Endometrium (tissue), 2 donors: ENCODE results near the gene GK2.

ENCODE experiments used
- FAIRE-seq: peaks from 2 replicates; lab custom pipeline; 2012; peaks lifted over from hg19 to GRCh38; lab: Jason Lieb, UNC
- donor health status: control.
- donor health status: control.

GK2 gene

DNA sequence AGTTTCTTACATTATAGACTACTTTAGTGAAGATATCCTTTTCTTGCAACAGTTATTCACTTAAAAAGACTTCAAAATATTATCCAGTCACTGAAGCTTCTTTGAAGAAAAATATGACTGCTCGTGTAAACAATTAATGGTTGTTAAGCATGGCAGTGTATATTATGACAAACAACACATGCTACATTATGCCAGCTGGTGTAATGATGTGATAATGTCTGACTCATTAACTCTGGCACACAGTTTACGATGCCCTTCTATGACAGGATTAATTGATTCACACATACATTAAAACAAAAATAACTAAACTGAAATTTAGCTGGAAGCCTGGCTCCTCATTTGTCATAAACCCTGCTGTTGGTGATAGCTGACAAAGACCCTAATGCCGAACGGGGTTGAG lies 22.4 kb downstream of the GK2 start:
- FAIRE-seq = no peak

DNA sequence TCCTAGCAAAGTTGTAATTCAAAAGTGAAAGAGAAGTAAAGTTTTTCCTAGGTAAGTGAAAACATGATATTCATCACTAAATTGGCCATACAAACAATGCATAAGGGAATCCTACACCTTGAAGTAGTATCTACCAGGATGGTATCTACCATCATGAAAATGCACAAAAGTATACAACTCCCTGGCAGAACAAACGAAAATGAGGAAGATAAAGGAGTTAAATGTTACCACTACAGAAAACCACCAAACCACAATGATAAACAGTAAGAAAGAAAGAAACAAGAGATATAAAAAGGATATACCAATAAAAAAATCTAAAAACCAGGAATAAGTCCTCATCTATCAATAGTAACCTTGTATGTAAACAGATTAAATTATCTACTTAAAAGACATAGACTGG lies 26.9 kb downstream of the GK2 start:
- FAIRE-seq = no peak

DNA sequence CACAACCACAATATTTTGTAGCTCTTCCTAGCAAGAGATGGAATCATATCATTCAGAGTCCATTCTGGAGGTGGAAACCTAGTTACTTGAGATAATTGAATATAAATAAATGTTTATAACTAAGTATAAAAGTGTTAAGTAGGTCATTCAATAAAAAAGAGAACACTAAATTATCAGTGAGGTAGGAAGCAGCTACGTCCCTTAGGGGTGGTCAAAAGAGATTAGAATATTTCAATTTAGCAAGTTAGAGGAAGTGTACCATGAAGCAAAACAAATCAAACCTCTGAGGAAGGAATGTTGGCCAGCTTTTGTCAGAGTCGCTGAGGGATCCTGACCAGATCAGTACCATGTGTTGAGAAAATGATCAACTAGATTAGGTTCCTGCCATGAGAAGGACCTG lies 38.0 kb downstream of the GK2 start:
- FAIRE-seq = no peak

DNA sequence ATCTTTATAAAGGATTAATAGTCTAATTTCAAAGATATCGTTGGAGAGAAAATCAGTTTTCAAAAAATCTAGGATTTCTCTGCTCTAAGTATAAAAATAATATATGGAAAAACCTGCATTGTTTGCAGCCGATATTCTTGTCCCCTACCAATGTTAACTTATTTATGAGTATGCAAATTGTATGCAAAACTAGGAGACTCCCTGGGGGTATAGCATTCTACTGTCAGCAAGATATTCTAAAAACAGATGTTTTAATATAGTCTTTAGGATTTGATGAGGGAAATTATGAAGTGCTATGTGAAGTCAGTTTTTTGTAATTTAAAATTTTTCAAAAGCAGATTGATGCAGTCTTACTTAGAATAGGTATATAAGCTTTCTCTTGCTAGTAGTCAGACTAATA lies 40.9 kb downstream of the GK2 start:
- no peak for FAIRE-seq

DNA sequence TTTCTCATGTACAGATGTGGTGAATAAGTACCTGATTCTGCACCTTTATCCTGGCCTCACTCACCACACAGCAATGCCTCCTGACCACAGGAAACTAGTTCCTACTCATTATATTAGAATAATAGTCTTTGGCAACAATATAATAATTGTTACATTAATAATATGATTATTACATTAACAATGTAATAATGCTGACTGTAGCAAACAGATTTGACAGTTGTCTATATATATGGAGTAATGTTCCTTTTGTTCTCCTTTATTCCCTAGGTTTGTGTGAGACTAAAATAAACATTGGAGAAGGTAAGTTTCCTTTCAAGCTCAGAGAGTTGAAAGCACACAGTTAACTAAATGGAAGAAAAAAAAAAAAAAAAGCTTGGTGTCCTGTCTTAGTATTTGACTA lies 41.6 kb downstream of the GK2 start:
- no peak for FAIRE-seq

DNA sequence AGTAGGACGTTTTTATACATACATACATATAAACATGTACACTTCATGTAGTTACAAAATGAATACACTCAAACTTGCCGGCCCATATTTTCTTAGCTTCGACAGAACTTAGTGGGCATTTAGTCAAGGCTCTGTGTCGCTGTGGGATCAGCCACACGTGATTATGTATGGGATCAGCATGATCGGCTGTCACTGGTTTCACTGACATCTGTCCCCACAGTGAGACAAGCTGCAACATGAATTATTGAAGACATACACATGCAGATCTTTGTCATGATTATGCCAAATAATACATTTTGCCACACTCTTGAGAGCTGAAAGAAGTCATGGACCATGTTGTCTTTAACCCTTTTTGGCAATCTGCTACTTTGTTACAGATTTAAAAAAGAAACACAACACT lies 44.0 kb downstream of the GK2 start:
- no peak for FAIRE-seq

DNA sequence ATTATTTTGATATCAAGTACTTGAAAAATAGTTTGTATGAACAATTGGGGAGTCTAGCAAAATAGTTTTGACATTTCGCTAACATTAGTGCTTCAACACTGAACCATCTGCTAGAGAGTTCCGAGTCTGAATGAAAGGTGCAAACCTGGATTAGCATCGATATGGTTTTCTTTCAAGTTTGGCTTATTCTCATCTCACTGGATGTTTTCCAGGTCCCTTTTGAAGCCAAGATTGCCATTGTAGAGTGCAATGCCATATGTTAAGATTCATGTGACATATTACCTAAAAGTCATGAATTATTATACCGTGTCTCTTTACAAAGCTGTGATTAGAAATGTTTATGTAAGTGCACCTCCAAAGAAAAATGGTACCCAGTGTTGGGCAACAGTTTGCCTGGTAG lies 45.4 kb downstream of the GK2 start:
- FAIRE-seq = no peak

DNA sequence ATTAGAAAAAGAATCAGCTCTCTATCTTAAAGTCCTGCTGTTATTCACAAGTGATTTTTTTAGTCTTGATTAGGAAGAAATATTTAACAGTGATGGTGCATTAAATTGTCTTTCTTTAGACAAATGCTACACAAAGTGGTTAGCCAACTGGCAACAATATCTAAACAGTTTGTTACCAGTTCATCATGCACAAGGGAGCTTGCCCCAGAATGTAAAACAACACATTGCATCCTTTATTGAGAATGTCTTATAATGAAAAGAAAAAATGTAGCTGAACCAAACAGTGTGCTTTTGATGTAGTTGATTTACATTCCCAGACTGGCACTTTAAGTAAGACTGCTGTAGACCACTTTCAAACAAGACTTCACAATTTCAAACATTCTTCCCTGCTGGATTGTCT lies 48.0 kb downstream of the GK2 start:
- FAIRE-seq = no peak

DNA sequence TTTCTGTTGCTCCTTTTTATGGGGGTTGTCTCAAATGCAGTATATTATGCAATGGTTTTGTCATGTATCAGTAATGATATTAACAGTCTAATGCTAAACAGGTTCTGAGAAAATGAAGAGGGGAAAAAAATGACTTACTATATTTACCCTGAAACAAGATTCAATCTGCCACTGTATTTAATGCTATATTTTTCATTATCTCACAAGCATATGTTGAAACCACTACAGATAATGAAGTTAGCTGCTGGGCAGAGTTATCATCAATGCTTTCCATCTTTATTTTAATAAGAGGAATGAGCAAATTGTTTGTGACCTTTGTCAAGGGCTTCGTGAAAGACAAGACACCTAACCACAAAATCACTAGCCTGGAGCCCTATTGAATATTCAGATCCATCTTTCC lies 49.6 kb downstream of the GK2 start:
- FAIRE-seq = no peak

DNA sequence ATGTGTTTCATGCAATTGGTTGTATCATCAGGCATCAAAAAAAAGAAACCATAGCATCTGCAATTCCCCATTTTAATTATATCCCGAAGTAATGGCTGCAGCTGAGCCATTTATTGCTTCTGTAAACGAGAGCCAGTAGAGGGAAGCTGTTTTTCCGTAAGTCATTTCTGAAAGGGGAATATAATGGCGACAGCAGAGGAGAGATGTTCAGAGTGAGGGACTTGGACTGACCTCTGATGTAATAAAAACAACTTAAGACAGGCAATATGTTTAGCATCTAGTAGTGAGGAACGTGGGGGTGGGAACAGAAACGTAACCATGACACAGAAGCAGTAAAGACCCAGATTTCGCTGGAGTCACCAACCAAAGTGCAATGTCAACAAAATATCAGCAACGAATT lies 50.7 kb downstream of the GK2 start:
- no peak for FAIRE-seq
